H1 (cell line): ENCODE measurements around the gene ZMPSTE24.

Experiments used
- JUN ChIP-seq: IDR thresholded peaks from 2 replicates; pipeline ENCODE4 v1.6.1; 2011; ENCODE audit warnings: low read depth, mild to moderate bottlenecking, improper control_type of control experiment, low read length
- SP1 ChIP-seq: IDR thresholded peaks from 2 replicates; pipeline ENCODE4 v1.6.1; 2011; ENCODE audit warnings: low read depth, low read length
- SUZ12 ChIP-seq: fragments of 200-600 bp; sonication (generic); IDR thresholded peaks from 2 replicates; pipeline ENCODE4 v1.6.1; 2012; ENCODE audit warnings: mild to moderate bottlenecking, inconsistent platforms, low read length, moderate library complexity, mixed read lengths
- TAF1 ChIP-seq: IDR thresholded peaks from 2 replicates; pipeline ENCODE4 v1.6.1; 2011; ENCODE audit warnings: mild to moderate bottlenecking, low read depth, low read length

DNA sequence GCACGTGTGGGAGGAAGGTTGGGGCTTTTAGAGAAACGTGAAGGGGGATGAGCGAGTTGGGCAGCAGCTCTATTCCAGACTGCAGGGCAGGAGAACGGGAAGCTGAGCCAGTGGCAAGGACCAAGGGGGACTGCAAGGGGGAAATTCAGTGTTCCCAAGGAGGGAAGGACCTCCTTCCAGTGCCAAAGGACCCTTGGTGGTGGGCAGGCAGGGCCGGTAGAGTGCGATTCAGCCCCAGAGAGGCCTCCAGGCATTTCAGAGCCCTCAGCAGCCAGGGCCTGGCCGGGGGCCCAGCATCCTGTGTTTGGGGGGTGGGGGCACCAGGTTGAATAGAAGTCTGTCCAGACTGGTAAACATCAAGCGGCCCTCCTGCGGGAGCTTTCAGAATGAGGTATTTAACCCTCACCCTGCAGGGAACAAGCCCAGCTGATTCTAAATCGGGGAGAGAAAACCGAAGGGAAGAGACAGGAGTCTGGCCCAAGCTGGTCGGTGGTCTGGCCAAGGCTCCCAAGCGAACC is 56.7 kb downstream of the ZMPSTE24 start:
- TF ChIP-seq TAF1 (no peak), SP1 (no peak), JUN (no peak), SUZ12 (no peak)
